ENCODE data around the gene PIK3C3. TPM values are rescaled to one million over a fixed set of nuclear protein-coding genes. Genes with fewer than 3 reads are reported as not detected.

Gene PIK3C3
- total and polyA plus RNA-seq, 2 of the 8 experiments (the other 6 are each of a cell fraction or from before 2014, with no cell fraction given) = 15.3 to 47.4 TPM

- Histone ChIP-seq H2BK15ac (ENCODE audit: low read length) (no peak overlapping the region), H3K4me1 (replicated peaks in 1 of 4; ENCODE audit: control insufficient read depth in 3 of 4, insufficient read depth in 4 of 4, low read length in 3 of 4) (no peaks in the 10 kb centered on the region), H3K79me1 (ENCODE audit: low read depth, low read length) (no peaks in the 10 kb centered on the region), H3K4me2 (ENCODE audit: insufficient read depth in 1 of 2, low read depth in 2 of 2, low read length in 2 of 2) (no peak overlapping the region), H3K9me3 (ENCODE audit: insufficient read depth in 2 of 2, low read depth in 1 of 2, low read length in 1 of 2) (no peaks in the 10 kb centered on the region), H2BK120ac (replicated peaks; ENCODE audit: low read depth, low read length) (no peak overlapping the region), H4K8ac (ENCODE audit: extremely low read depth, insufficient read depth, low read length) (no peak overlapping the region), H3K23me2 (ENCODE audit: low read depth, low read length) (no peaks in the 10 kb centered on the region), H2BK12ac (ENCODE audit: low read depth, low read length) (no peak overlapping the region), H3K9ac (replicated peaks in 1 of 4; ENCODE audit: extremely low read depth in 1 of 4, low read depth in 3 of 4, low read length in 3 of 4) (no peak overlapping the region), H3K56ac (replicated peaks; ENCODE audit: insufficient read length, low read depth, low read length) (no peak overlapping the region), H2AK5ac (ENCODE audit: low read depth, low read length) (no peak overlapping the region), H3K23ac (ENCODE audit: insufficient read length) (no peak overlapping the region), H2BK20ac (ENCODE audit: low read length) (no peak overlapping the region), H3K4ac (replicated peaks; ENCODE audit: insufficient read length, low read depth, low read length) (no peak overlapping the region), H3K18ac (ENCODE audit: extremely low read depth, low read length) (no peak overlapping the region), H3K79me2 (ENCODE audit: control insufficient read depth in 1 of 2, insufficient read depth in 2 of 2, low read length in 2 of 2) (no peaks in the 10 kb centered on the region), H4K5ac (ENCODE audit: insufficient read length, low read depth, low read length) (no peak overlapping the region), H3K27ac (ENCODE audit: low read depth, low read length) (no peak overlapping the region), H4K91ac (replicated peaks; ENCODE audit: insufficient read length, low read length) (no peak overlapping the region), H2BK5ac (ENCODE audit: low read depth, low read length) (no peak overlapping the region), H3K27me3 (replicated peaks in 1 of 4; ENCODE audit: control insufficient read depth in 3 of 4, extremely low read depth in 1 of 4, insufficient read depth in 3 of 4, low read length in 3 of 4) (no peaks in the 10 kb centered on the region), H3K14ac (ENCODE audit: insufficient read length) (no peak overlapping the region), H3K36me3 (ENCODE audit: control insufficient read depth in 2 of 4, insufficient read depth in 4 of 4, low read length in 3 of 4) (no peaks in the 10 kb centered on the region), H4K20me1 (replicated peaks in 1 of 2; ENCODE audit: control insufficient read depth in 1 of 2, insufficient read depth in 2 of 2, low read length in 2 of 2) (no peaks in the 10 kb centered on the region), H3K4me3 (ENCODE audit: extremely low read depth in 1 of 4, insufficient read depth in 2 of 4, low read depth in 3 of 4, low read length in 4 of 4) (no peak overlapping the region), H2AFZ (ENCODE audit: low read length) (0 out of 2 replicates have a peak overlapping the region, but pooled peaks have one; percentile 15)
- peak; percentile 78 for FAIRE-seq
- CTCF ChIA-PET (ENCODE audit: partially characterized antibody) = no interaction called here
- no peak for DNase-seq (ENCODE audit: low read depth in 1 of 2, low spot score in 2 of 2)
- POLR2A ChIA-PET (ENCODE audit: partially characterized antibody) = no interaction called here
- WGBS, 2 experiments (ENCODE audit: extremely low coverage in 1 of 2, insufficient coverage in 1 of 2, insufficient read length in 1 of 2, insufficient replicate concordance in 2 of 2, low coverage in 1 of 2, low lambda C conversion rate in 2 of 2, missing lambda C conversion rate in 1 of 2) = 46% methylated on average over 6 of the region's 6 CpGs; no CpG with 5 or more reads in 1 of the 2 experiments
- peak in 2 of 3 experiments; percentile 31 to 44; a peak in 2 of 4 replicates for TF ChIP-seq CTCF (IDR thresholded peaks at IDR 0.05; ENCODE audit: control extremely low read depth in 1 of 3, insufficient read depth in 1 of 3, low read depth in 1 of 3, low read length in 3 of 3)
- no peak for TF ChIP-seq TBP (IDR thresholded peaks at IDR 0.05; ENCODE audit: low read depth, low read length)
- peak; percentile 82 for TF ChIP-seq RAD21 (IDR thresholded peaks at IDR 0.05 in 1 of 2, conservative IDR thresholded peaks at IDR 0.05 in 1 of 2; ENCODE audit: low read depth in 2 of 2, low read length in 2 of 2)
Observed at GRCh38 chr18:41906528-41907146, 48.4 kb upstream of the PIK3C3 start.
